K562 (cell line): ENCODE measurements around the gene ATP9B. TPM values are rescaled to one million over a fixed set of nuclear protein-coding genes. Genes with fewer than 3 reads are reported as not detected.

ENCODE experiments used
- ATAC-seq: fragments of 200-7000 bp; cut with Tn5 transposase; 3 replicates; pipeline ENCODE4 v1.9.1; 2020; ENCODE audit warnings: moderate library complexity
- BruUV-seq: library from RNA; stranded (reverse); fragments of 400-500 nt; replicated peaks from 2 replicates; lab custom pipeline; 2021; lab: Mats Ljungman, UMichigan
- CTCF ChIA-PET: fragments of 300-600 bp; formaldehyde crosslinking; extraction: SDS; loops from one replicate; lab custom pipeline; 2021; ENCODE audit warnings: low intra/inter-chr PET ratio; lab: Yijun Ruan, JAX
- POLR2A ChIA-PET: fragments of 300-600, 350-650 bp; sonication (Branson Sonifier 250); formaldehyde crosslinking; extraction: SDS; loops from one replicate; lab custom pipeline; 2021; ENCODE audit warnings: antibody characterized with exemption, inconsistent platforms; lab: Yijun Ruan, JAX
- DNase-seq, 4 experiments: peaks; one replicate each; pipeline versions ENCODE4 v3.0.0 to v3.0.0-alpha.2; 2011 to 2018; ENCODE audit warnings: low spot score in 3 of 4, mixed read lengths in 3 of 4; ENCODE audit errors: extremely low read depth in 1 of 4
- FAIRE-seq: peaks from 2 replicates; lab custom pipeline; 2011; peaks lifted over from hg19 to GRCh38; lab: Jason Lieb, UNC
- H2AFZ ChIP-seq: 2 replicates; pipeline ENCODE4 v1.6.0; 2011; ENCODE audit warnings: low read depth, low read length, control low read depth, inconsistent platforms
- H3K27ac ChIP-seq: fragments of 200-600 bp; 3 replicates; pipeline ENCODE4 v1.8.0; 2011; ENCODE audit warnings: low read depth, mild to moderate bottlenecking, control low read depth, inconsistent platforms, low read length, moderate library complexity, mixed read lengths; ENCODE audit errors: extremely low read depth
- H3K27me3 ChIP-seq, 2 experiments: fragments of 300-600 bp in 1 of 2; 2 replicates in 1 of 2; 3 replicates in 1 of 2; pipeline versions ENCODE4 v1.6.0 to v1.8.0; 2011; ENCODE audit warnings: inconsistent platforms in 2 of 2, low read length in 2 of 2, mild to moderate bottlenecking in 1 of 2, mixed read lengths in 1 of 2, moderate library complexity in 1 of 2; ENCODE audit not compliant: control insufficient read depth in 2 of 2, insufficient read depth in 2 of 2
- H3K36me3 ChIP-seq: fragments of 300-600 bp; 3 replicates; pipeline ENCODE4 v1.8.0; 2011; ENCODE audit warnings: mild to moderate bottlenecking, low read length, inconsistent platforms; ENCODE audit not compliant: control insufficient read depth, insufficient read depth
- H3K4me1 ChIP-seq, 2 experiments: fragments of 200-600 bp in 1 of 2; replicated peaks in 1 of 2; 2 replicates in 1 of 2; 3 replicates in 1 of 2; pipeline versions ENCODE4 v1.5.1 to v1.8.0; 2011; ENCODE audit warnings: inconsistent platforms in 2 of 2, low read length in 2 of 2, mild to moderate bottlenecking in 1 of 2, mixed read lengths in 1 of 2, moderate library complexity in 1 of 2; ENCODE audit not compliant: control insufficient read depth in 2 of 2, insufficient read depth in 2 of 2
- H3K4me2 ChIP-seq: 2 replicates; pipeline ENCODE4 v1.6.1; 2011; ENCODE audit warnings: low read length, control low read depth, inconsistent platforms, mixed read lengths; ENCODE audit not compliant: insufficient read depth
- H3K4me3 ChIP-seq: fragments of 200-600 bp; sonication (generic), shearing (Covaris generic); 2 replicates; pipeline ENCODE4 v1.5.1; 2016; ENCODE audit warnings: control low read depth, inconsistent platforms
- H3K79me2 ChIP-seq: fragments of 200-600 bp; 3 replicates; pipeline ENCODE4 v1.8.0; 2011; ENCODE audit warnings: low read length, inconsistent platforms; ENCODE audit not compliant: control insufficient read depth, insufficient read depth
- H3K9ac ChIP-seq, 2 experiments: 2 replicates each; pipeline versions ENCODE4 v1.6.0 to v1.6.1; 2011; ENCODE audit warnings: low read depth in 2 of 2, low read length in 2 of 2, control low read depth in 1 of 2, inconsistent platforms in 1 of 2, mild to moderate bottlenecking in 1 of 2, mixed read lengths in 1 of 2; ENCODE audit not compliant: insufficient read depth in 1 of 2
- H3K9me1 ChIP-seq: one replicate; pipeline ENCODE4 v1.6.0; 2011; ENCODE audit warnings: inconsistent platforms, mild to moderate bottlenecking, low read length, moderate library complexity; ENCODE audit not compliant: control insufficient read depth, insufficient read depth
- H3K9me3 ChIP-seq: replicated peaks from 2 replicates; pipeline ENCODE4 v1.5.1; 2011; ENCODE audit warnings: low read depth, low read length, inconsistent platforms; ENCODE audit not compliant: control insufficient read depth, insufficient read depth
- H4K20me1 ChIP-seq: replicated peaks from 2 replicates; pipeline ENCODE4 v1.6.1; 2011; ENCODE audit warnings: low read length, inconsistent platforms, mixed read lengths; ENCODE audit not compliant: control insufficient read depth, insufficient read depth
- NR2C1 ChIP-seq, 2 experiments: fragments of 450-650 bp; IDR thresholded peaks; 2 replicates each; pipeline ENCODE4 v1.6.1; 2017; ENCODE audit warnings: mild to moderate bottlenecking in 2 of 2, antibody characterized with exemption in 1 of 2, inconsistent platforms in 1 of 2, missing compliant biosample characterization in 1 of 2, missing genetic modification characterization in 1 of 2
- PCBP1 ChIP-seq: fragments of 200-400 bp; formaldehyde crosslinking; IDR thresholded peaks from 2 replicates; pipeline ENCODE4 v1.6.1; 2018; ENCODE audit warnings: mild to moderate bottlenecking, low read depth, low read length; ENCODE audit not compliant: poor library complexity, severe bottlenecking
- POLR2H ChIP-seq: IDR thresholded peaks from 2 replicates; pipeline ENCODE4 v1.6.1; 2016; ENCODE audit warnings: missing genetic modification characterization, low read depth, mild to moderate bottlenecking, control low read depth, missing compliant biosample characterization, moderate library complexity
- YY1 ChIP-seq, 3 experiments: IDR thresholded peaks; 2 replicates each; pipeline ENCODE4 v1.6.1; 2011; ENCODE audit warnings: low read length in 2 of 3, mild to moderate bottlenecking in 2 of 3, moderate library complexity in 2 of 3, borderline replicate concordance in 1 of 3, control low read depth in 1 of 3, low read depth in 1 of 3; ENCODE audit not compliant: insufficient read depth in 3 of 3, insufficient replicate concordance in 2 of 3, control insufficient read depth in 1 of 3, insufficient read length in 1 of 3; ENCODE audit errors: extremely low read depth in 1 of 3
- ZNF146 ChIP-seq: IDR thresholded peaks from one replicate; pipeline ENCODE4 v1.6.1; 2018; ENCODE audit warnings: missing compliant biosample characterization; ENCODE audit not compliant: unreplicated experiment
- WGBS: fragments of 100-300 bp; shearing (Covaris generic); methylation state at CpG from one replicate; pipeline ENCODE4 v1.1.6; 2016; ENCODE audit warnings: low coverage, mixed read lengths; ENCODE audit not compliant: insufficient coverage; ENCODE audit errors: missing lambda C conversion rate; 5-methylcytosine and 5-hydroxymethylcytosine counted together
- in situ Hi-C: fragments of 300-500 bp; cut with MboI; formaldehyde crosslinking; loops from 4 replicates; pipeline ENCODE4 v1.15.0; 2018; ENCODE audit warnings: inconsistent platforms, mixed read lengths
- intact Hi-C: fragments of 100-400 bp; cut with micrococcal nuclease; formaldehyde crosslinking; loops from 2 replicates; pipeline ENCODE4 v1.14.2; 2022
- polyA plus RNA-seq, 8 experiments: library from polyadenylated mRNA; depleted of rRNA in 4 of 8; stranded (reverse) in 5 of 8; unstranded in 3 of 8; fragments of >200 nt; fragmentation: Nextera tagmentation in 2 of 8; fragmentation: Illumina TruSeq in 1 of 8; extraction: Ambion mirVana in 2 of 8; extraction: Trizol in 1 of 8; gene quantifications; 2 replicates each; pipeline versions ENCODE4 v1.2.1 to v1.2.3, GENCODE V29; 2011 to 2014; ENCODE audit warnings: inconsistent platforms in 1 of 8, missing spikeins in 1 of 8
- total RNA-seq, 7 experiments: library from RNA; depleted of rRNA in 6 of 7; stranded (reverse); fragments of >200 nt in 6 of 7; fragmentation: Illumina TruSeq in 2 of 7; extraction: Trizol in 2 of 7; gene quantifications; 2 replicates each; pipeline versions ENCODE4 v1.2.1 to v1.2.3, GENCODE V29; 2011 to 2021; ENCODE audit warnings: low replicate concordance in 1 of 7
- TF ChIP-seq, protein P1 (sequence below): fragments of 250-450 bp; sonication (Bioruptor Pico); IDR thresholded peaks from 2 replicates; pipeline ENCODE4 v1.8.0; 2022; ENCODE audit warnings: moderate library complexity, mild to moderate bottlenecking, inconsistent platforms
- TF ChIP-seq, protein P2 (sequence below): fragments of 250-450 bp; sonication (Bioruptor Pico); IDR thresholded peaks from 2 replicates; pipeline ENCODE4 v1.4.0; 2020; ENCODE audit warnings: mild to moderate bottlenecking
- TF ChIP-seq, protein P3 (sequence below): sonication (generic); formaldehyde crosslinking; IDR thresholded peaks from 2 replicates; pipeline ENCODE4 v1.8.0; 2023; ENCODE audit warnings: missing genetic modification reagents, mild to moderate bottlenecking, borderline replicate concordance
- TF ChIP-seq, protein P4 (sequence below): fragments of 250-450 bp; sonication (Bioruptor Pico); IDR thresholded peaks from 2 replicates; pipeline ENCODE4 v1.4.0; 2020; ENCODE audit warnings: mild to moderate bottlenecking, moderate library complexity

Gene ATP9B
- total and polyA plus RNA-seq, 9 of the 15 experiments (the other 6 are each of a cell fraction or from before 2014, with no cell fraction given) = 0.66 to 13.2 (median 7.9) TPM

DNA sequence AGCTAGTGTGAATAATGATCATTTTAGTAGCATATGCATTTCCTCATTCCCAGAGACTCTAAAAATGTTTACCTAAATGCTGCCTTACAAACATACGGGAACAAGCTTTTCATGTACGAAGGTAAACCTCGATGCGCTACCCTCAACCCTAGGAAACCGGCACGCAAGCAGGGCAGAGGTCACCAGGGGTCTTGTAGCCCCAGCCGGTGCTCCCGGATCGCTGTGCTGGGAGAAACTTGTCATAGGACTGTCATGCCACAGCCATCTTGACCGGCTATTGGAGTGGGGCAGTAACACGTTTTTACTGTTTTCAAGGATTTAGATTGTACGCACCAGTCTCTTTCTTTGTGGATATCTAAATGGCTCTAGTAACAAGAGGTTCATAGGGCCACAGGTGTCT is 291.7 kb downstream of the ATP9B start:
- ChIA-PET CTCF (no interaction called here), POLR2A (no interaction called here)
- intact Hi-C loops = no loop called here
- no peaks in the 10 kb centered on the region for H3K79me2 ChIP-seq
- peaks cover 8% of the 10 kb centered on the region; the same call in 1 of the 3 replicates for H3K36me3 ChIP-seq
- TF ChIP-seq, protein P1, sequence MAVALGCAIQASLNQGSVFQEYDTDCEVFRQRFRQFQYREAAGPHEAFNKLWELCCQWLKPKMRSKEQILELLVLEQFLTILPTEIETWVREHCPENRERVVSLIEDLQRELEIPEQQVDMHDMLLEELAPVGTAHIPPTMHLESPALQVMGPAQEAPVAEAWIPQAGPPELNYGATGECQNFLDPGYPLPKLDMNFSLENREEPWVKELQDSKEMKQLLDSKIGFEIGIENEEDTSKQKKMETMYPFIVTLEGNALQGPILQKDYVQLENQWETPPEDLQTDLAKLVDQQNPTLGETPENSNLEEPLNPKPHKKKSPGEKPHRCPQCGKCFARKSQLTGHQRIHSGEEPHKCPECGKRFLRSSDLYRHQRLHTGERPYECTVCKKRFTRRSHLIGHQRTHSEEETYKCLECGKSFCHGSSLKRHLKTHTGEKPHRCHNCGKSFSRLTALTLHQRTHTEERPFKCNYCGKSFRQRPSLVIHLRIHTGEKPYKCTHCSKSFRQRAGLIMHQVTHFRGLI (CRISPR knock-in tag) = no peak
- TF ChIP-seq NR2C1 (IDR thresholded peaks at IDR 0.05) (no peak), NR2C1 (tag; IDR thresholded peaks at IDR 0.05) (no peak), PCBP1 (no peak), YY1 (IDR thresholded peaks at IDR 0.05; ENCODE audit: borderline replicate concordance in 1 of 3, control insufficient read depth in 1 of 3, extremely low read depth in 1 of 3, insufficient read depth in 3 of 3, insufficient read length in 1 of 3, insufficient replicate concordance in 2 of 3, low read depth in 1 of 3, low read length in 2 of 3) (no peak), POLR2H (tag) (no peak), ZNF146 (CRISPR knock-in tag) (no peak)
- TF ChIP-seq, protein P2, sequence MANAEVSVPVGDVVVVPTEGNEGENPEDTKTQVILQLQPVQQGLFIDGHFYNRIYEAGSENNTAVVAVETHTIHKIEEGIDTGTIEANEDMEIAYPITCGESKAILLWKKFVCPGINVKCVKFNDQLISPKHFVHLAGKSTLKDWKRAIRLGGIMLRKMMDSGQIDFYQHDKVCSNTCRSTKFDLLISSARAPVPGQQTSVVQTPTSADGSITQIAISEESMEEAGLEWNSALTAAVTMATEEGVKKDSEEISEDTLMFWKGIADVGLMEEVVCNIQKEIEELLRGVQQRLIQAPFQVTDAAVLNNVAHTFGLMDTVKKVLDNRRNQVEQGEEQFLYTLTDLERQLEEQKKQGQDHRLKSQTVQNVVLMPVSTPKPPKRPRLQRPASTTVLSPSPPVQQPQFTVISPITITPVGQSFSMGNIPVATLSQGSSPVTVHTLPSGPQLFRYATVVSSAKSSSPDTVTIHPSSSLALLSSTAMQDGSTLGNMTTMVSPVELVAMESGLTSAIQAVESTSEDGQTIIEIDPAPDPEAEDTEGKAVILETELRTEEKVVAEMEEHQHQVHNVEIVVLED = no peak
- TF ChIP-seq, protein P3, sequence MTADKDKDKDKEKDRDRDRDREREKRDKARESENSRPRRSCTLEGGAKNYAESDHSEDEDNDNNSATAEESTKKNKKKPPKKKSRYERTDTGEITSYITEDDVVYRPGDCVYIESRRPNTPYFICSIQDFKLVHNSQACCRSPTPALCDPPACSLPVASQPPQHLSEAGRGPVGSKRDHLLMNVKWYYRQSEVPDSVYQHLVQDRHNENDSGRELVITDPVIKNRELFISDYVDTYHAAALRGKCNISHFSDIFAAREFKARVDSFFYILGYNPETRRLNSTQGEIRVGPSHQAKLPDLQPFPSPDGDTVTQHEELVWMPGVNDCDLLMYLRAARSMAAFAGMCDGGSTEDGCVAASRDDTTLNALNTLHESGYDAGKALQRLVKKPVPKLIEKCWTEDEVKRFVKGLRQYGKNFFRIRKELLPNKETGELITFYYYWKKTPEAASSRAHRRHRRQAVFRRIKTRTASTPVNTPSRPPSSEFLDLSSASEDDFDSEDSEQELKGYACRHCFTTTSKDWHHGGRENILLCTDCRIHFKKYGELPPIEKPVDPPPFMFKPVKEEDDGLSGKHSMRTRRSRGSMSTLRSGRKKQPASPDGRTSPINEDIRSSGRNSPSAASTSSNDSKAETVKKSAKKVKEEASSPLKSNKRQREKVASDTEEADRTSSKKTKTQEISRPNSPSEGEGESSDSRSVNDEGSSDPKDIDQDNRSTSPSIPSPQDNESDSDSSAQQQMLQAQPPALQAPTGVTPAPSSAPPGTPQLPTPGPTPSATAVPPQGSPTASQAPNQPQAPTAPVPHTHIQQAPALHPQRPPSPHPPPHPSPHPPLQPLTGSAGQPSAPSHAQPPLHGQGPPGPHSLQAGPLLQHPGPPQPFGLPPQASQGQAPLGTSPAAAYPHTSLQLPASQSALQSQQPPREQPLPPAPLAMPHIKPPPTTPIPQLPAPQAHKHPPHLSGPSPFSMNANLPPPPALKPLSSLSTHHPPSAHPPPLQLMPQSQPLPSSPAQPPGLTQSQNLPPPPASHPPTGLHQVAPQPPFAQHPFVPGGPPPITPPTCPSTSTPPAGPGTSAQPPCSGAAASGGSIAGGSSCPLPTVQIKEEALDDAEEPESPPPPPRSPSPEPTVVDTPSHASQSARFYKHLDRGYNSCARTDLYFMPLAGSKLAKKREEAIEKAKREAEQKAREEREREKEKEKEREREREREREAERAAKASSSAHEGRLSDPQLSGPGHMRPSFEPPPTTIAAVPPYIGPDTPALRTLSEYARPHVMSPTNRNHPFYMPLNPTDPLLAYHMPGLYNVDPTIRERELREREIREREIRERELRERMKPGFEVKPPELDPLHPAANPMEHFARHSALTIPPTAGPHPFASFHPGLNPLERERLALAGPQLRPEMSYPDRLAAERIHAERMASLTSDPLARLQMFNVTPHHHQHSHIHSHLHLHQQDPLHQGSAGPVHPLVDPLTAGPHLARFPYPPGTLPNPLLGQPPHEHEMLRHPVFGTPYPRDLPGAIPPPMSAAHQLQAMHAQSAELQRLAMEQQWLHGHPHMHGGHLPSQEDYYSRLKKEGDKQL = no peak
- TF ChIP-seq, protein P4, sequence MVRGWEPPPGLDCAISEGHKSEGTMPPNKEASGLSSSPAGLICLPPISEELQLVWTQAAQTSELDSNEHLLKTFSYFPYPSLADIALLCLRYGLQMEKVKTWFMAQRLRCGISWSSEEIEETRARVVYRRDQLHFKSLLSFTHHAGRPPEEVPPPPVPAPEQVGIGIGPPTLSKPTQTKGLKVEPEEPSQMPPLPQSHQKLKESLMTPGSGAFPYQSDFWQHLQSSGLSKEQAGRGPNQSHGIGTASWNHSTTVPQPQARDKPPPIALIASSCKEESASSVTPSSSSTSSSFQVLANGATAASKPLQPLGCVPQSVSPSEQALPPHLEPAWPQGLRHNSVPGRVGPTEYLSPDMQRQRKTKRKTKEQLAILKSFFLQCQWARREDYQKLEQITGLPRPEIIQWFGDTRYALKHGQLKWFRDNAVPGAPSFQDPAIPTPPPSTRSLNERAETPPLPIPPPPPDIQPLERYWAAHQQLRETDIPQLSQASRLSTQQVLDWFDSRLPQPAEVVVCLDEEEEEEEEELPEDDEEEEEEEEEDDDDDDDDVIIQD (CRISPR knock-in tag) = no peak
- H3K27ac ChIP-seq = no peak overlapping the region
- no peaks in the 10 kb centered on the region for H3K27me3 ChIP-seq
- ATAC-seq (no peak), DNase-seq (no peak), FAIRE-seq (no peak)
- no peaks in the 10 kb centered on the region for H3K9me1 ChIP-seq
- H3K4me2 ChIP-seq = no peak overlapping the region
- WGBS = 80% methylated on average over 7 of the region's 12 CpGs
- no TSS peak for BruUV-seq
- H3K9me3 ChIP-seq = no peaks in the 10 kb centered on the region; the same call in 1 of the 2 replicates
- in situ Hi-C loops = no loop called here
- no peak overlapping the region for H3K9ac ChIP-seq
- no peaks in the 10 kb centered on the region for H3K4me1 ChIP-seq
- no peaks in the 10 kb centered on the region for H4K20me1 ChIP-seq
- no peak overlapping the region for H2AFZ ChIP-seq
- H3K4me3 ChIP-seq = no peak overlapping the region
